Measurements from ENCODE around the gene MARCKSL1.

- TF ChIP-seq, protein P1, sequence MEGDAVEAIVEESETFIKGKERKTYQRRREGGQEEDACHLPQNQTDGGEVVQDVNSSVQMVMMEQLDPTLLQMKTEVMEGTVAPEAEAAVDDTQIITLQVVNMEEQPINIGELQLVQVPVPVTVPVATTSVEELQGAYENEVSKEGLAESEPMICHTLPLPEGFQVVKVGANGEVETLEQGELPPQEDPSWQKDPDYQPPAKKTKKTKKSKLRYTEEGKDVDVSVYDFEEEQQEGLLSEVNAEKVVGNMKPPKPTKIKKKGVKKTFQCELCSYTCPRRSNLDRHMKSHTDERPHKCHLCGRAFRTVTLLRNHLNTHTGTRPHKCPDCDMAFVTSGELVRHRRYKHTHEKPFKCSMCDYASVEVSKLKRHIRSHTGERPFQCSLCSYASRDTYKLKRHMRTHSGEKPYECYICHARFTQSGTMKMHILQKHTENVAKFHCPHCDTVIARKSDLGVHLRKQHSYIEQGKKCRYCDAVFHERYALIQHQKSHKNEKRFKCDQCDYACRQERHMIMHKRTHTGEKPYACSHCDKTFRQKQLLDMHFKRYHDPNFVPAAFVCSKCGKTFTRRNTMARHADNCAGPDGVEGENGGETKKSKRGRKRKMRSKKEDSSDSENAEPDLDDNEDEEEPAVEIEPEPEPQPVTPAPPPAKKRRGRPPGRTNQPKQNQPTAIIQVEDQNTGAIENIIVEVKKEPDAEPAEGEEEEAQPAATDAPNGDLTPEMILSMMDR (IDR thresholded peaks at IDR 0.05) = no peak
- TF ChIP-seq POLR2A (IDR thresholded peaks at IDR 0.05) = no peak
Observed at GRCh38 chr1:32311709-32312393, 24.2 kb downstream of the MARCKSL1 start.

Measured in lower leg skin (tissue), 3 donors.